D721Med (cell line): ENCODE results near the gene TMF1.

Source experiments
- DNase-seq: peaks from one replicate; pipeline ENCODE4 v3.0.0; 2011; ENCODE audit warnings: low spot score; ENCODE audit not compliant: insufficient read length
- FAIRE-seq: peaks from 2 replicates; lab custom pipeline; 2011; peaks lifted over from hg19 to GRCh38; lab: Jason Lieb, UNC
- CTCF ChIP-seq: IDR thresholded peaks from 2 replicates; pipeline ENCODE4 v1.5.1; 2012; ENCODE audit warnings: mild to moderate bottlenecking, control low read depth; ENCODE audit not compliant: insufficient read depth; ENCODE audit errors: missing control alignments

TMF1 gene

GRCh38 chr3:69051756-69052471, at the start of gene TMF1:
Gene TMF1, minus strand, starts transcription at chr3:69052333. Its CDS starts 247 bp downstream, at chr3:69052086.
- DNase-seq (peak; percentile 39), FAIRE-seq (peak; percentile 95)
- TF ChIP-seq CTCF = no peak

GRCh38 chr3:69099576-69099975, 47.4 kb upstream of the TMF1 start:
- DNase-seq (no peak), FAIRE-seq (no peak)
- TF ChIP-seq CTCF = no peak

GRCh38 chr3:69097407-69098086, 45.4 kb upstream of the TMF1 start:
- DNase-seq = no peak
- FAIRE-seq = no peak
- no peak for TF ChIP-seq CTCF

GRCh38 chr3:69096299-69096698, 44.2 kb upstream of the TMF1 start:
- no peak for TF ChIP-seq CTCF
- FAIRE-seq (no peak), DNase-seq (no peak)

GRCh38 chr3:69095636-69096035, 43.5 kb upstream of the TMF1 start:
- TF ChIP-seq CTCF = no peak
- FAIRE-seq (no peak), DNase-seq (no peak)

GRCh38 chr3:69094467-69095205, 42.5 kb upstream of the TMF1 start:
- TF ChIP-seq CTCF = no peak
- FAIRE-seq = peak; percentile 72
- DNase-seq = no peak

GRCh38 chr3:69092030-69092516, 39.9 kb upstream of the TMF1 start:
- no peak for DNase-seq
- no peak for FAIRE-seq
- TF ChIP-seq CTCF = no peak
